ENCODE data around the gene RBP2. TPM values are rescaled to one million over a fixed set of nuclear protein-coding genes. Genes with fewer than 3 reads are reported as not detected.

The RBP2 gene
- polyA plus RNA-seq, 1 experiment, result not detected

DNA sequence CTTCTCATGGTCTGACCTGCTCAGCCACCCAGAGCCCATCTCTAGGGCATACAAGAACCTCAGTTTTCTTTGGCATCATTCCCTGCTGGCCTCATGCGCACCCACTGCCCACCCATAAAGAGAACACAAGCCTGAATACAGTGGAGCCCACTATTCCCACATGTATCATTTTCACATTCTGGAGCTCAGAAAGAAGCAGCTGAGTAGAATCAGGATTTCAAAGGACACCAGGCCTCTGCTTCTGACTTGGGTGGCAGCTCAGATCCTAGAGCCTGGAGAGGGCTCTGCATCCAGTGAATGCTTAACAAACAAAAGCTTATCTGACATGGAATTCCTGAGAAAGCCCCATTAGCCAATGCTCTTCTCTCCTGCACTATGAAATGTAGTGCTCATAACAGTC lies 34.7 kb downstream of the RBP2 start:
- DNase-seq (ENCODE audit: low read depth, low spot score), result no peak
- no peaks in the 10 kb centered on the region for H3K9me3 ChIP-seq (ENCODE audit: control insufficient read depth, insufficient read depth, low read length)
- peaks cover 2% of the 10 kb centered on the region for H3K27me3 ChIP-seq (ENCODE audit: control insufficient read depth, insufficient read depth, low read length)
- ChIA-PET POLR2A (no interaction called here), CTCF (interaction anchor here (0.6 kb wide), 1 partner anchor 120 kb away, joined by 3 read pairs; no protein-coding TSS in a partner anchor)
- TF ChIP-seq, protein P1, sequence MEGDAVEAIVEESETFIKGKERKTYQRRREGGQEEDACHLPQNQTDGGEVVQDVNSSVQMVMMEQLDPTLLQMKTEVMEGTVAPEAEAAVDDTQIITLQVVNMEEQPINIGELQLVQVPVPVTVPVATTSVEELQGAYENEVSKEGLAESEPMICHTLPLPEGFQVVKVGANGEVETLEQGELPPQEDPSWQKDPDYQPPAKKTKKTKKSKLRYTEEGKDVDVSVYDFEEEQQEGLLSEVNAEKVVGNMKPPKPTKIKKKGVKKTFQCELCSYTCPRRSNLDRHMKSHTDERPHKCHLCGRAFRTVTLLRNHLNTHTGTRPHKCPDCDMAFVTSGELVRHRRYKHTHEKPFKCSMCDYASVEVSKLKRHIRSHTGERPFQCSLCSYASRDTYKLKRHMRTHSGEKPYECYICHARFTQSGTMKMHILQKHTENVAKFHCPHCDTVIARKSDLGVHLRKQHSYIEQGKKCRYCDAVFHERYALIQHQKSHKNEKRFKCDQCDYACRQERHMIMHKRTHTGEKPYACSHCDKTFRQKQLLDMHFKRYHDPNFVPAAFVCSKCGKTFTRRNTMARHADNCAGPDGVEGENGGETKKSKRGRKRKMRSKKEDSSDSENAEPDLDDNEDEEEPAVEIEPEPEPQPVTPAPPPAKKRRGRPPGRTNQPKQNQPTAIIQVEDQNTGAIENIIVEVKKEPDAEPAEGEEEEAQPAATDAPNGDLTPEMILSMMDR (IDR thresholded peaks at IDR 0.05; ENCODE audit: low read depth, low read length), result no peak
- H3K27ac ChIP-seq (ENCODE audit: low read depth, low read length), result no peak overlapping the region
- no peak overlapping the region for H3K4me3 ChIP-seq (ENCODE audit: low read depth, low read length)

DNA sequence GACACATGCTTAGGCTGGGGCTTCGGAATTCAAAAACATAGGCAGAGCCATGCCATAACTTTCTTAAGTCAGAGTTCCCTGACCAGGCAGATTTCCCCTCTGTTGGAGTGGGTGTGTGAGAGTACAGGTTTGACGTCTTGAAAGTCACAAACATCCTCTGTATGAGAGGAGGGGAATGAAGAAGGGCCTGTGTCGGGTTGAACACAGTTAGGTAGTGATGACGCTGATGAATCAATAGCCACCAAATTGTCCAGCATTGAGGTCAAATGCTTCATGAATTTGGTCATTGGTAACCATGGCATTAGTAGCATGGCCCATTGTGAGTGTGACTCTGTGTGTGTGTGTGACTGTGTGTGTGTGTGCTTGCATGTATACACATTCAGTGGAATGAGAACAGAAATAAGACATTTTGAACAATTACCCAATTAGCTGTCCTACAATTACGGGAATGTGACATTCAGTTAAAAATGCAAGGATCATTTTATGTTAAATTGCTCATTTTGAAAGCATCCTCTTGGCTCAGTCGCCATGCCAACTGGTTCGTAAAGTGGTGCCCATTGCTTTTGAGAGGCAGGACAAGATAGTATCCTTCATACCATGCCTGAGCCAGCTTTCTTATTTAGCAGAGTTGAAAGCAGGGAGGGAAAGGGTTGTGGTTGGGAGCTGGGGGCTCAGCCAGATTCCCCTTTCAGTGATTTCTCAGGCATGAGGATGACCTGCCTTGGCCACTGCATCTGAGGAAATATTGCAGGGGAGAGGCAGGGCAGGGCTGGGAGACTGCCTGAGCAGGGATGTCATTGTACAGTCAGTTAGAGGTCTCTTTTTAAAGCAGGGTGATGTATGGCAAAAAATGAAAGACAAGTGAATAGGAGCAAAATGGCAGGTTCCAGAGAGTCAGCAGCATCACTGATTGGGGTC lies 35.4 kb downstream of the RBP2 start:
- no peaks in the 10 kb centered on the region for H3K9me3 ChIP-seq (ENCODE audit: control insufficient read depth, insufficient read depth, low read length)
- H3K27ac ChIP-seq (ENCODE audit: low read depth, low read length), result no peak overlapping the region
- CTCF ChIA-PET, result no interaction called here

DNA sequence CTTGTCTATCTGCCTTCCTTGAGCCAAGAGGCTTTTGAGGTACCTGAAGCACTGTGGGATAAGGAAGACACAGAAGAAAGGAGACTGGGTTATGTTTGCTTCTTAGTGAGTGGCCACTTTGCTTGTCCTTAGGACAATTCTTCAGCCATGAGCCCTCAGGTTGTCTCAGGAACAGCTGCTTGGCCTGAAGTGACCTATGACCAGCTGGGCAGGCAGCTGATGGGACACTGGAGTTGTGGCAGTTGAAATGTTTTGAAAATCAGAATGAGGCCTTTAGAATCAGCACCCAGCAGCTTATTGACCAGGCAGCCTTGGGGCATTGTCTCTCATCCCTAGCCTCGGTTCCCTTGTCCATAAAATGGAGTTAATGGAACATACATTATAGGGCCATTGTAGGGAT lies 37.0 kb downstream of the RBP2 start:
- Histone ChIP-seq H3K27me3 (ENCODE audit: control insufficient read depth, insufficient read depth, low read length) (peaks cover 2% of the 10 kb centered on the region), H3K27ac (ENCODE audit: low read depth, low read length) (no peak overlapping the region), H3K4me3 (ENCODE audit: low read depth, low read length) (no peak overlapping the region), H3K9me3 (ENCODE audit: control insufficient read depth, insufficient read depth, low read length) (no peaks in the 10 kb centered on the region)
- ChIA-PET CTCF (no interaction called here), POLR2A (no interaction called here)
- DNase-seq (ENCODE audit: low read depth, low spot score), result no peak
- TF ChIP-seq, protein P1 (IDR thresholded peaks at IDR 0.05; ENCODE audit: low read depth, low read length), result no peak

More for the DNA sequence above, 35.4 kb downstream of the RBP2 start:
- POLR2A ChIA-PET, result no interaction called here
- peaks cover 2% of the 10 kb centered on the region for H3K27me3 ChIP-seq (ENCODE audit: control insufficient read depth, insufficient read depth, low read length)
- H3K4me3 ChIP-seq (ENCODE audit: low read depth, low read length), result no peak overlapping the region
- TF ChIP-seq, protein P1 (IDR thresholded peaks at IDR 0.05; ENCODE audit: low read depth, low read length), result no peak
- no peak for DNase-seq (ENCODE audit: low read depth, low spot score)

DNA sequence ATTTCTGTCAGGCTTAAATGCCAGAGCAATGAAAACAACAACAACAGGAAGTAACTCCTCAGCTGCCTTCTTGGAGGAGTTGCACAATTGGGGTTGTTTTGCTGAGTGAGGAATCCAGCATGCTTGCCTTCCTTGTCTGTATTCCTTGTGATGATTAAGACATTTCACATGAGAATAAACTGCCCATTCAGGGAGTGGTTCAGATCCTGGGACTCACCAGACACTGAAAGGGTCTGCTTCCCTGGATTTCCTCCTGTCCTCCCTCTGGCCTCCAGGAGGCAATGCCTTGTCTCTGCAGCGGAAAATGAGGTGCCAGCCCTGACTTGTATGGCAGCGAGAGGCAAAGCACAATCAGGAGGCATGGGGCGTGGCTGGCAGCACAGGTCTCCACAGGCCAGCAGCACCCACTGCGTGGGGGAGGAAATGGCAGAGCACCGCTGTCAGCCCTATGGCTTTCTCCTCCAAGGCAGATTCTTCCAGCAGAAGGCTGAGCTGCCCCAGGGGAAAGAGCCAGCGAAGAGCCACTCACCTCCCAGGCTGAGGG lies 41.5 kb downstream of the RBP2 start:
- H3K4me3 ChIP-seq (ENCODE audit: low read depth, low read length), result no peak overlapping the region
- ChIA-PET POLR2A (no interaction called here), CTCF (interaction anchor here (0.5 to 1.8 kb wide), 3 partner anchors 127 to 235 kb away, joined by 3 to 10 read pairs (median 4); no protein-coding TSS in a partner anchor)
- TF ChIP-seq, protein P1 (IDR thresholded peaks at IDR 0.05; ENCODE audit: low read depth, low read length), result no peak
- peaks cover 2% of the 10 kb centered on the region for H3K27me3 ChIP-seq (ENCODE audit: control insufficient read depth, insufficient read depth, low read length)
- no peaks in the 10 kb centered on the region for H3K9me3 ChIP-seq (ENCODE audit: control insufficient read depth, insufficient read depth, low read length)
- no peak overlapping the region for H3K27ac ChIP-seq (ENCODE audit: low read depth, low read length)
- no peak for DNase-seq (ENCODE audit: low read depth, low spot score)

GRCh38 chr3:139434228-139434627 lies 42.1 kb downstream of the RBP2 start:
- Histone ChIP-seq H3K27me3 (ENCODE audit: control insufficient read depth, insufficient read depth, low read length) (peaks cover under 1% of the 10 kb centered on the region), H3K9me3 (ENCODE audit: control insufficient read depth, insufficient read depth, low read length) (no peaks in the 10 kb centered on the region), H3K27ac (ENCODE audit: low read depth, low read length) (no peak overlapping the region), H3K4me3 (ENCODE audit: low read depth, low read length) (no peak overlapping the region)
- POLR2A ChIA-PET, result no interaction called here
- TF ChIP-seq, protein P1 (IDR thresholded peaks at IDR 0.05; ENCODE audit: low read depth, low read length), result no peak
- CTCF ChIA-PET, result interaction anchor here (0.5 to 1.8 kb wide), 2 partner anchors 128 to 235 kb away, joined by 3 to 10 read pairs; no protein-coding TSS in a partner anchor
- no peak for DNase-seq (ENCODE audit: low read depth, low spot score)

All from AG04450 (cell line).